Muscle of leg (tissue), 11 donors: ENCODE results near the gene RAB18. TPM values are rescaled to one million over a fixed set of nuclear protein-coding genes. Genes with fewer than 3 reads are reported as not detected.

Source experiments
- DNase-seq: peaks from one replicate; pipeline ENCODE4 v3.0.0; 2013
- H3K27ac ChIP-seq: one replicate; pipeline ENCODE4 v1.5.1; 2013; ENCODE audit warnings: mild to moderate bottlenecking, low read length, control low read depth
- H3K27me3 ChIP-seq: one replicate; pipeline ENCODE4 v1.6.1; 2013; ENCODE audit warnings: low read length; ENCODE audit not compliant: control insufficient read depth, insufficient read depth
- H3K36me3 ChIP-seq: one replicate; pipeline ENCODE4 v1.6.1; 2013; ENCODE audit warnings: low read length; ENCODE audit not compliant: control insufficient read depth, insufficient read depth
- H3K4me1 ChIP-seq: one replicate; pipeline ENCODE4 v1.6.1; 2013; ENCODE audit warnings: low read length; ENCODE audit not compliant: control insufficient read depth, insufficient read depth
- H3K4me3 ChIP-seq: one replicate; pipeline ENCODE4 v1.5.1; 2013; ENCODE audit warnings: low read length, control low read depth
- H3K9me3 ChIP-seq: replicated peaks from 2 replicates; pipeline ENCODE4 v1.6.1; 2013; ENCODE audit warnings: low read depth, low read length; ENCODE audit not compliant: control insufficient read depth
- WGBS: methylation state at CpG from one replicate; pipeline ENCODE4 v1.1.5; 2013; ENCODE audit warnings: missing lambda C conversion rate; ENCODE audit not compliant: insufficient coverage; 5-methylcytosine and 5-hydroxymethylcytosine counted together
- polyA plus RNA-seq, 8 donors: library from polyadenylated mRNA; unstranded; fragments of 120-200 nt; gene quantifications; one replicate each; pipeline versions ENCODE4 v1.2.1 to v1.2.3, GENCODE V29; 2013; ENCODE audit warnings: inconsistent platforms in 1 of 8, low replicate concordance in 1 of 8; ENCODE audit not compliant: insufficient read length in 8 of 8, insufficient read depth in 1 of 8
- total RNA-seq: library from RNA; stranded (reverse); fragments of 120-200 nt; gene quantifications from one replicate; pipeline ENCODE4 v1.2.4, GENCODE V29; 2013

The RAB18 gene
- total and polyA plus RNA-seq, 9 donors, result 75.6 to 112 (median 95.7) TPM

GRCh38 chr10:27470885-27471284 is 33.2 kb upstream of the RAB18 start:
- H3K4me3 ChIP-seq, result no peak overlapping the region
- 74% methylated on average over 3 of the region's 5 CpGs for WGBS
- H3K27ac ChIP-seq, result no peak overlapping the region
- no peaks in the 10 kb centered on the region for H3K27me3 ChIP-seq
- no peaks in the 10 kb centered on the region for H3K9me3 ChIP-seq
- no peak for DNase-seq
- H3K4me1 ChIP-seq, result no peaks in the 10 kb centered on the region
- no peaks in the 10 kb centered on the region for H3K36me3 ChIP-seq

GRCh38 chr10:27474741-27475140 is 29.4 kb upstream of the RAB18 start:
- Histone ChIP-seq H3K4me1 (no peaks in the 10 kb centered on the region), H3K36me3 (no peaks in the 10 kb centered on the region), H3K27me3 (no peaks in the 10 kb centered on the region), H3K9me3 (no peaks in the 10 kb centered on the region), H3K27ac (no peak overlapping the region), H3K4me3 (no peak overlapping the region)
- WGBS, result 60% methylated on average over 2 of the region's 4 CpGs
- no peak for DNase-seq

GRCh38 chr10:27479016-27479415 is 25.1 kb upstream of the RAB18 start:
- H3K4me3 ChIP-seq, result no peak overlapping the region

GRCh38 chr10:27481486-27481885 is 22.6 kb upstream of the RAB18 start:
- whole genome bisulfite sequencing, result no CpG with 5 or more reads among the region's 1 CpG
- Histone ChIP-seq H3K4me3 (no peak overlapping the region), H3K9me3 (no peaks in the 10 kb centered on the region), H3K36me3 (no peaks in the 10 kb centered on the region), H3K27ac (no peak overlapping the region), H3K4me1 (no peaks in the 10 kb centered on the region), H3K27me3 (no peaks in the 10 kb centered on the region)
- DNase-seq, result no peak

More at GRCh38 chr10:27479016-27479415, 25.1 kb upstream of the RAB18 start:
- Histone ChIP-seq H3K27me3 (no peaks in the 10 kb centered on the region), H3K36me3 (no peaks in the 10 kb centered on the region), H3K9me3 (no peaks in the 10 kb centered on the region), H3K4me1 (no peaks in the 10 kb centered on the region), H3K27ac (no peak overlapping the region)
- DNase-seq, result no peak
- no CpG with 5 or more reads among the region's 2 CpGs for WGBS

- Histone ChIP-seq H3K27ac (no peak overlapping the region), H3K27me3 (no peaks in the 10 kb centered on the region), H3K4me1 (no peaks in the 10 kb centered on the region), H3K36me3 (no peaks in the 10 kb centered on the region), H3K9me3 (no peaks in the 10 kb centered on the region), H3K4me3 (no peak overlapping the region)
- WGBS, result 81% methylated on average over 5 of the region's 10 CpGs
- no peak for DNase-seq
These were observed 20.8 kb upstream of the RAB18 start for GRCh38 chr10:27482984-27483956.

- no peak overlapping the region for H3K27ac ChIP-seq
- WGBS, result no CpG with 5 or more reads among the region's 2 CpGs
- no peak overlapping the region for H3K4me3 ChIP-seq
These were observed 18.7 kb upstream of the RAB18 start for GRCh38 chr10:27485368-27485767.

GRCh38 chr10:27485986-27486385 is 18.1 kb upstream of the RAB18 start:
- H3K27ac ChIP-seq, result no peak overlapping the region
- WGBS, result no CpG with 5 or more reads among the region's 2 CpGs
- DNase-seq, result no peak

More at GRCh38 chr10:27485368-27485767, 18.7 kb upstream of the RAB18 start:
- Histone ChIP-seq H3K4me1 (no peaks in the 10 kb centered on the region), H3K27me3 (no peaks in the 10 kb centered on the region), H3K9me3 (no peaks in the 10 kb centered on the region), H3K36me3 (no peaks in the 10 kb centered on the region)
- no peak for DNase-seq

GRCh38 chr10:27490807-27491206 is 13.3 kb upstream of the RAB18 start:
- DNase-seq, result no peak
- no peaks in the 10 kb centered on the region for H3K27me3 ChIP-seq
- no peaks in the 10 kb centered on the region for H3K4me1 ChIP-seq
- no peak overlapping the region for H3K4me3 ChIP-seq
- no peak overlapping the region for H3K27ac ChIP-seq
- WGBS, result 91% methylated on average over 1 of the region's 1 CpG
- peaks cover 11% of the 10 kb centered on the region for H3K9me3 ChIP-seq
- H3K36me3 ChIP-seq, result no peaks in the 10 kb centered on the region

More at GRCh38 chr10:27485986-27486385, 18.1 kb upstream of the RAB18 start:
- peaks cover 3% of the 10 kb centered on the region for H3K9me3 ChIP-seq
- H3K4me3 ChIP-seq, result no peak overlapping the region
- H3K4me1 ChIP-seq, result no peaks in the 10 kb centered on the region
- H3K27me3 ChIP-seq, result no peaks in the 10 kb centered on the region
- H3K36me3 ChIP-seq, result no peaks in the 10 kb centered on the region

GRCh38 chr10:27494116-27494805 is 9.8 kb upstream of the RAB18 start:
- Histone ChIP-seq H3K36me3 (no peaks in the 10 kb centered on the region), H3K27ac (no peak overlapping the region), H3K27me3 (peaks cover 2% of the 10 kb centered on the region), H3K4me1 (no peaks in the 10 kb centered on the region), H3K4me3 (no peak overlapping the region), H3K9me3 (peaks cover 11% of the 10 kb centered on the region)
- WGBS, result no CpG with 5 or more reads among the region's 1 CpG
- DNase-seq, result no peak

GRCh38 chr10:27496137-27496536 is 8.0 kb upstream of the RAB18 start:
- DNase-seq, result no peak
- peaks cover 6% of the 10 kb centered on the region for H3K9me3 ChIP-seq
- H3K4me3 ChIP-seq, result no peak overlapping the region
- H3K27ac ChIP-seq, result no peak overlapping the region
- H3K36me3 ChIP-seq, result no peaks in the 10 kb centered on the region
- WGBS, result 67% methylated on average over 2 of the region's 4 CpGs
- peaks cover 2% of the 10 kb centered on the region for H3K27me3 ChIP-seq
- H3K4me1 ChIP-seq, result no peaks in the 10 kb centered on the region
